ENCODE data around the gene S100A1.
"Not testable (repeated sequence)": the region's sequence is repeated elsewhere in the genome, so short reads cannot be mapped to it uniquely, and the experiment has no call there.

The S100A1 gene

DNA sequence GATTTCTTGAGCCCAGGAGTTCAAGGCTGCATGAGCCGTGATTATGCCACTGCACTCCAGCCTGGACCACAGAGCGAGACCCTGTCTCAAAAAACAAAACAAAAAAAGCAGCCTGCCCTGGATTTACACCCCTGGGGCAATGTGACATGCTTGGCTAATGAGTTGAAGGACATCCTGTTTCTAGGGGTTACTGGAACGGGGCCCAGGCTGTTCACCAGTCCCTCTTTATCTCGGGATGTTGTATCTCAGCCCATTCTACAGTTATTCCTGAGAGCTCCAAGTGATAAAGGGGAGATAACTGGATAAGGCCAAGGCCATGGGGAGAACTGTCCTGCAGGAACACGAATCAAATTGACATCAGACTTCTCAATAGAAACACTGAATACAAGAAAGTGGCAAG lies 40.9 kb upstream of the S100A1 start:
- Histone ChIP-seq H3K14ac (ENCODE audit: low read length) (no peak overlapping the region), H3K4ac (ENCODE audit: low read depth, low read length) (no peak overlapping the region), H3K9me3 (ENCODE audit: insufficient read depth, low read depth, low read length) (no peaks in the 10 kb centered on the region), H4K12ac (ENCODE audit: low read depth, low read length) (no peak overlapping the region), H4K8ac (ENCODE audit: low read depth, low read length) (no peak overlapping the region), H3K4me2 (ENCODE audit: low read length) (no peak overlapping the region), H2BK5ac (ENCODE audit: low read depth, low read length, poor library complexity) (no peak overlapping the region), H3K18ac (ENCODE audit: low read length) (no peak overlapping the region), H4K91ac (ENCODE audit: low read depth, low read length) (no peak overlapping the region), H3K4me3 (ENCODE audit: low read depth, low read length) (no peak overlapping the region), H2AK5ac (ENCODE audit: low read length) (no peak overlapping the region), H2BK12ac (ENCODE audit: low read length) (no peak overlapping the region), H3K27ac (ENCODE audit: low read depth, low read length) (no peak overlapping the region), H2BK120ac (ENCODE audit: insufficient read depth, low read length, poor library complexity) (peak overlapping the region; percentile 43), H3K9ac (ENCODE audit: low read length) (no peak overlapping the region), H3K36me3 (ENCODE audit: control insufficient read depth in 1 of 2, insufficient read depth in 2 of 2, low read length in 2 of 2) (no peaks in the 10 kb centered on the region), H2AFZ (ENCODE audit: insufficient read depth, low read length, poor library complexity) (no peak overlapping the region), H3K27me3 (ENCODE audit: insufficient read depth, low read length) (no peaks in the 10 kb centered on the region), H3K79me1 (ENCODE audit: low read length) (no peaks in the 10 kb centered on the region), H3K23ac (ENCODE audit: low read length) (no peak overlapping the region), H3K79me2 (ENCODE audit: control insufficient read depth, insufficient read depth, low read length, poor library complexity) (no peaks in the 10 kb centered on the region), H3K4me1 (ENCODE audit: control insufficient read depth in 1 of 2, insufficient read depth in 2 of 2, low read length in 2 of 2) (peaks cover 4 to 10% of the 10 kb centered on the region in 2 experiments)
- DNase-seq: no peak
- no CpG with 5 or more reads among the region's 5 CpGs for WGBS (ENCODE audit: extremely low coverage, insufficient coverage, insufficient read length)

DNA sequence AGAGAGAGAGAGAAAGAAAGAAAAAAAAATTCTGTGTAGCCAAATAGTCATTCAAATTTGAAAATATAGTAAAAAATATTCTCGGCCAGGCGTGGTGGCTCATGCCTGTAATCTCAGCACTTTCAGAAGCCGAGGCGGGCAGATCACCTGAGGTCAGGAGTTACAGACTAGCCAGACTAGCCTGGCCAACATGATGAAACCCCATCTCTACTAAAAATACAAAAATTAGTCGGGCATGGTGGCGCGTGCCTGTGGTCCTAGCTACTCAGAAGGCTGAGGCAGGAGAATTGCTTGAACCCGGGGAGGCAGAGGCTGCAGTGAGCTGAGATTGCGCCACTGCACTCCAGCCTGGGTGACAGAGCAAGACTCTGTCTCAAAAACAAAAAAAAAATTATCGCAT lies 40.2 kb upstream of the S100A1 start:
- H3K27ac ChIP-seq (ENCODE audit: low read depth, low read length); H3K79me2 ChIP-seq (ENCODE audit: control insufficient read depth, insufficient read depth, low read length, poor library complexity); H2BK5ac ChIP-seq (ENCODE audit: low read depth, low read length, poor library complexity); H2AFZ ChIP-seq (ENCODE audit: insufficient read depth, low read length, poor library complexity); H3K9me3 ChIP-seq (ENCODE audit: insufficient read depth, low read depth, low read length); H3K79me1 ChIP-seq (ENCODE audit: low read length); H3K14ac ChIP-seq (ENCODE audit: low read length); H4K12ac ChIP-seq (ENCODE audit: low read depth, low read length); H3K36me3 ChIP-seq (ENCODE audit: control insufficient read depth in 1 of 2, insufficient read depth in 2 of 2, low read length in 2 of 2); H3K9ac ChIP-seq (ENCODE audit: low read length); H3K27me3 ChIP-seq (ENCODE audit: insufficient read depth, low read length); H3K4ac ChIP-seq (ENCODE audit: low read depth, low read length); H3K4me2 ChIP-seq (ENCODE audit: low read length); H2AK5ac ChIP-seq (ENCODE audit: low read length); H4K91ac ChIP-seq (ENCODE audit: low read depth, low read length); H4K8ac ChIP-seq (ENCODE audit: low read depth, low read length); H3K18ac ChIP-seq (ENCODE audit: low read length); H2BK12ac ChIP-seq (ENCODE audit: low read length); H3K4me3 ChIP-seq (ENCODE audit: low read depth, low read length); H2BK120ac ChIP-seq (ENCODE audit: insufficient read depth, low read length, poor library complexity); H3K4me1 ChIP-seq (ENCODE audit: control insufficient read depth in 1 of 2, insufficient read depth in 2 of 2, low read length in 2 of 2); H3K23ac ChIP-seq (ENCODE audit: low read length): not testable (repeated sequence)
- WGBS (ENCODE audit: extremely low coverage, insufficient coverage, insufficient read length): no CpG with 5 or more reads among the region's 10 CpGs
- DNase-seq: peak; percentile 87 to 88

GRCh38 chr1:153588482-153588881 lies 39.8 kb upstream of the S100A1 start:
- Histone ChIP-seq H3K79me1 (ENCODE audit: low read length) (no peaks in the 10 kb centered on the region), H3K23ac (ENCODE audit: low read length) (no peak overlapping the region), H3K4me1 (ENCODE audit: control insufficient read depth in 1 of 2, insufficient read depth in 2 of 2, low read length in 2 of 2) (peaks cover 4 to 10% of the 10 kb centered on the region in 2 experiments), H3K9ac (ENCODE audit: low read length) (no peak overlapping the region), H3K4me3 (ENCODE audit: low read depth, low read length) (no peak overlapping the region), H4K8ac (ENCODE audit: low read depth, low read length) (no peak overlapping the region), H3K27ac (ENCODE audit: low read depth, low read length) (no peak overlapping the region), H2BK12ac (ENCODE audit: low read length) (no peak overlapping the region), H2AFZ (ENCODE audit: insufficient read depth, low read length, poor library complexity) (no peak overlapping the region), H3K4ac (ENCODE audit: low read depth, low read length) (no peak overlapping the region), H3K36me3 (ENCODE audit: control insufficient read depth in 1 of 2, insufficient read depth in 2 of 2, low read length in 2 of 2) (no peaks in the 10 kb centered on the region), H2BK120ac (ENCODE audit: insufficient read depth, low read length, poor library complexity) (no peak overlapping the region), H3K4me2 (ENCODE audit: low read length) (no peak overlapping the region), H3K18ac (ENCODE audit: low read length) (no peak overlapping the region), H4K12ac (ENCODE audit: low read depth, low read length) (no peak overlapping the region), H2BK5ac (ENCODE audit: low read depth, low read length, poor library complexity) (no peak overlapping the region), H3K79me2 (ENCODE audit: control insufficient read depth, insufficient read depth, low read length, poor library complexity) (no peaks in the 10 kb centered on the region), H3K27me3 (ENCODE audit: insufficient read depth, low read length) (no peaks in the 10 kb centered on the region), H3K9me3 (ENCODE audit: insufficient read depth, low read depth, low read length) (no peaks in the 10 kb centered on the region), H2AK5ac (ENCODE audit: low read length) (no peak overlapping the region), H4K91ac (ENCODE audit: low read depth, low read length) (no peak overlapping the region), H3K14ac (ENCODE audit: low read length) (no peak overlapping the region)
- WGBS (ENCODE audit: extremely low coverage, insufficient coverage, insufficient read length): no CpG with 5 or more reads among the region's 2 CpGs
- no peak for DNase-seq

DNA sequence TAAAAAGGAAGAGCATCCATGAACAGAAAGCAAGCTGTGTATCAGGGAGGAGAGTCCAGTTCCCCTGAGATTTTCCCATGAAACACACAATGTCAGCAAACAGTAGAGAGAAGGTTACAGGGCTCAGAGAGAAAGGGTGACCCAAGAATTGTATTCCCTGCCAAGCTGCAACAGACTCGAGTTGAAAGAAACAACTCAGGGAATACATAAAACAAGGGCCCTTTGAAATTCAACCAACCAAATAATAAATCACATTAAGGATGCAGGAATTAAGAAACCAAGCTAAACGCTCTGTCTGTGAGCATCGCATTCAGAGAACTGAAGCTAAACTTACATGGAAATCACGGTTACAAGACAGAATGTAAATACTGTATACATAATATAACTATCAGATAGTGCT lies 35.5 kb upstream of the S100A1 start:
- H3K27ac ChIP-seq (ENCODE audit: low read depth, low read length): no peak overlapping the region
- H3K9me3 ChIP-seq (ENCODE audit: insufficient read depth, low read depth, low read length): no peaks in the 10 kb centered on the region
- no peak overlapping the region for H2AK5ac ChIP-seq (ENCODE audit: low read length)
- H4K12ac ChIP-seq (ENCODE audit: low read depth, low read length): no peak overlapping the region
- no peak overlapping the region for H2AFZ ChIP-seq (ENCODE audit: insufficient read depth, low read length, poor library complexity)
- H3K4me1 ChIP-seq (ENCODE audit: control insufficient read depth in 1 of 2, insufficient read depth in 2 of 2, low read length in 2 of 2): peaks cover 0 to 1% of the 10 kb centered on the region in 2 experiments
- H2BK5ac ChIP-seq (ENCODE audit: low read depth, low read length, poor library complexity): no peak overlapping the region
- no peaks in the 10 kb centered on the region for H3K36me3 ChIP-seq (ENCODE audit: control insufficient read depth in 1 of 2, insufficient read depth in 2 of 2, low read length in 2 of 2)
- H3K79me2 ChIP-seq (ENCODE audit: control insufficient read depth, insufficient read depth, low read length, poor library complexity): no peaks in the 10 kb centered on the region
- no peak overlapping the region for H2BK120ac ChIP-seq (ENCODE audit: insufficient read depth, low read length, poor library complexity)
- no peaks in the 10 kb centered on the region for H3K79me1 ChIP-seq (ENCODE audit: low read length)
- H3K4me2 ChIP-seq (ENCODE audit: low read length): no peak overlapping the region
- H4K8ac ChIP-seq (ENCODE audit: low read depth, low read length): no peak overlapping the region
- H2BK12ac ChIP-seq (ENCODE audit: low read length): no peak overlapping the region
- no peak overlapping the region for H3K23ac ChIP-seq (ENCODE audit: low read length)
- H3K9ac ChIP-seq (ENCODE audit: low read length): no peak overlapping the region
- H3K14ac ChIP-seq (ENCODE audit: low read length): no peak overlapping the region
- no CpG with 5 or more reads among the region's 4 CpGs for WGBS (ENCODE audit: extremely low coverage, insufficient coverage, insufficient read length)
- no peak overlapping the region for H3K4me3 ChIP-seq (ENCODE audit: low read depth, low read length)
- H3K27me3 ChIP-seq (ENCODE audit: insufficient read depth, low read length): no peaks in the 10 kb centered on the region
- no peak overlapping the region for H3K4ac ChIP-seq (ENCODE audit: low read depth, low read length)
- H4K91ac ChIP-seq (ENCODE audit: low read depth, low read length): no peak overlapping the region
- no peak overlapping the region for H3K18ac ChIP-seq (ENCODE audit: low read length)
- no peak for DNase-seq

Measured in trophoblast cell (in vitro differentiated cells and primary cell).